ENCODE results near the gene ZNF236.

DNA sequence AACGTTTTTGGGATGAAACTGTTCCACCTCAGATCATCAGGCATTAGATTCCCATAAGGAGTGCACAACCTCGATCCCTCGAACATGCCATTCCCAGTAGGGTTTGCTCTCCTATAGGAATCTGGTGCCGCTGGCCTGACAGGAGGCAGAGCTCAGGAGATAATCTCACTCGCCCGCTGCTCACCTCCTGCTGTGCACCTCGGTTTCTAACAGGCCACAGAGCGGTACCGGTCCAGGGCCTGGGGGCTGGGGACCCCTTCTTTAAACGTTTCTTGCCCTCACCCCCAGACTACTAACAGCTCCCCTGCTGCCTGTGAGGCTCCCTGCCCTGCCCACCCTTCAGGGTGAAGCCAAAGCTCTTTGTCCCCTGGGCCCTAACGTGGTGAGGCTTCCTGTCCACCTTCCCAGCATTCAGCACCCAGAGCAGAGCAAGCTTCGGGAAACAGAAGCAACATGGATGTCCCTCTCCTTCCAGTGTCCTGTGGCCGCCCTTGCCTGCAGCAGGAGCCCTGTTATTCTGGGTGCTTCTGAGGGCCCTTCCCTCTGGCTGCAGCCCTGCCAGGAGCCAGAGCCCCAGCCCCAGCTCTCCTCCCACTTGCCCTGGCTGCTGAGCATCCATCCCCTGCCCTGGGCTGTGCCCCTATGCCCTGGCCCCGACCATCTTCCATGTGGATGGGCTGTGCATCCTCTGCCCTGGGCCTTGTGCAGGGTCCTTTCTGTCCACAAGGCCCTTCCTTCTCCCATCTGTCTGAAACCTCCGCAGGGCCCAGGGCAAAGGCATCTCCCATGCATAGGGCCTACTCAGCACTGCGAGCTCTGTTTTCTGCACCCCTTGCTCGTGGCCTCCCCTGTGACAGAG is 170.1 kb downstream of the ZNF236 start:
- TF ChIP-seq, protein P1, sequence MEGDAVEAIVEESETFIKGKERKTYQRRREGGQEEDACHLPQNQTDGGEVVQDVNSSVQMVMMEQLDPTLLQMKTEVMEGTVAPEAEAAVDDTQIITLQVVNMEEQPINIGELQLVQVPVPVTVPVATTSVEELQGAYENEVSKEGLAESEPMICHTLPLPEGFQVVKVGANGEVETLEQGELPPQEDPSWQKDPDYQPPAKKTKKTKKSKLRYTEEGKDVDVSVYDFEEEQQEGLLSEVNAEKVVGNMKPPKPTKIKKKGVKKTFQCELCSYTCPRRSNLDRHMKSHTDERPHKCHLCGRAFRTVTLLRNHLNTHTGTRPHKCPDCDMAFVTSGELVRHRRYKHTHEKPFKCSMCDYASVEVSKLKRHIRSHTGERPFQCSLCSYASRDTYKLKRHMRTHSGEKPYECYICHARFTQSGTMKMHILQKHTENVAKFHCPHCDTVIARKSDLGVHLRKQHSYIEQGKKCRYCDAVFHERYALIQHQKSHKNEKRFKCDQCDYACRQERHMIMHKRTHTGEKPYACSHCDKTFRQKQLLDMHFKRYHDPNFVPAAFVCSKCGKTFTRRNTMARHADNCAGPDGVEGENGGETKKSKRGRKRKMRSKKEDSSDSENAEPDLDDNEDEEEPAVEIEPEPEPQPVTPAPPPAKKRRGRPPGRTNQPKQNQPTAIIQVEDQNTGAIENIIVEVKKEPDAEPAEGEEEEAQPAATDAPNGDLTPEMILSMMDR (IDR thresholded peaks at IDR 0.05) = no peak
- TF ChIP-seq POLR2A (IDR thresholded peaks at IDR 0.05) = no peak
